CD4-positive, alpha-beta T cell treated with Interleukin-21 for 1 hour (primary cell): ENCODE results near the gene DCAF4.

Source experiments
- DNase-seq: peaks from one replicate; pipeline ENCODE4 v3.0.0-alpha.2; 2020

The DCAF4 gene

GRCh38 chr14:72894623-72895378 is 31.5 kb upstream of the DCAF4 start:
- no peak for DNase-seq

- no peak for DNase-seq
Measured at GRCh38 chr14:72898448-72898847, 27.8 kb upstream of the DCAF4 start.

DNA sequence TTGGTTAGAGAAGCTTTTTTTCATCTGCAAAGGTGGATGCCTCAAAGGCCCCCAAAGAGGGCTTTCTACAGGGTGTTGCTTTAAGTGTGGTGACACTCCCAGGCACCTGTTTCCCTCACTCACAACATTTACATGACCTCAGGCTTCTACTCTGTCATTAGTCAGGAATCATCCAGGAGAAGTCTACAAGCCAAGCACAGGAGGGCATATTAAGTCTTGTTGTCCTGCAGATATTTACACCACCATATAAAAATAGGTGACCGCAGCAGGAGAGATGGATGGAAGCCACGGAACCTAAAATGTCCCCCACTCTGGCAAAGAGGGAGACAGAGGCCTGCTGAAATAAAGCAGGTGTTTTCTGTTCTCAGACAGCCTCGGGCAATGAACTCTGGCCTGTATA is 24.9 kb upstream of the DCAF4 start:
- no peak for DNase-seq

DNA sequence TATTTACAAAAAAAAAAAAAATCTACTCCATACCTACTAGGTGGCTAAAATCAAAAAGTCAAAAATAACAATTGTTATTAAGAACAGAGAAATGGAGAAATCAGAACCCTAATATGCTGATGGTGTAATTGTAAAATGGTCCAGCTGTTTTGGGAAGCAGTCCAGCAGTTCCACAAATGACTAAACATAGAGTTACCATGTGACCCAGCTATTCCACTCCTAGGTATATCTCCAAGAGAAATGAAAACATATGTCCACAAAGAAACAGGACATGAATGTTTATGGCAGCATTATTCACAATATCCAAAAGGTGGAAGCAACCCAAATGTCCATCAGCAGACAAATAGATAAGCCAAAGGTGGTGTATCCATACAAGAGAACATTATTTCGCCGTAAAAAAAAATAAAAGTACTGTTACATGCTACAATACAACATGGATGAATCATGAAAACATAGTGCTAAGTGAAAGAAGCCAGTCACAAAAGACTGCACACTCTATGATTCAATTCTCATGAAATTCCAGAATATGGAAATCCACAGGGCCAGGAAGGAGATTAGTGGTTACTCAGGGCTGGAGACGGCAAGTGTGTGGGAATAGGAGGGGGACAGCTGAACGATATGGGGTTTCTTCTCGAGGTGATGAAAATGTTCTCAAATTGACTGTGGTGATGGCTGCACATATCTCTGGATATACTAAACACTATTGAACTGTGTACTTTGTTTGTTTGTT is 23.3 kb upstream of the DCAF4 start:
- no peak for DNase-seq

- no peak for DNase-seq
Measured at GRCh38 chr14:72903716-72904115, 22.5 kb upstream of the DCAF4 start.

GRCh38 chr14:72904218-72904617 is 22.0 kb upstream of the DCAF4 start:
- DNase-seq, result no peak

DNA sequence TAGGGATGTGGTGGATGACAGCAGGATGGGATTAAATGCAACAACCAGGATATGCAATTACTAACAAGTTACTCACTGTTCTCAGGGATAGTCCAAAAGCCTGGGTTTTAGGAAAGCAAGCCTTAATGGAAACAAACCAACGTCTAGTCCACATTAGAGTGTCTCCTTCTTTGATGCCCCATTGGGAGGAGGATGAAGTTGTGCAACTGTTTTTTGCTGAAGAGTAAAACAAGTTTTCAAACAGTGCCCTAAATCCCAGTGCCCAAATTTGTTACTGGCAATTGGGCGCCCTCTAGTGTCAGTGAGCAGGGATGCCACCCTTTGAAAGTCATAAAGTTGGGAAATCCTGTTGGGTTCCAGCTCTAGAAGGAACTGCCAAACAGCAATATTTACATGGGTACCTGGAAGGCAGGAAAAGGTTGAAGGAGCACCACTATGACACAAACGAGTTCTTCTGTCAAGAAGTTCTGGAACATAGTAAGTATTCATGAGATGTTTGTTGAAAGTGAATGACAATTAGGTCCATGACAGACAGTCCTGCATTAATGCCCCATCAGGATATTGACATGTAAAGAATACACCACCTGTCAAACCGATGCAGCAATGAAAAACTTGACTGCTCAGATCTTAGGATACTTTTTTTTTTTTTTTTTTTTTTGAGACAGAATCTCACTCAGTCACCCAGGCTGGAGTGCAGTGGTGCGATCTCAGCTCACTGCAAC is 21.3 kb upstream of the DCAF4 start:
- DNase-seq, result peak; percentile 78

DNA sequence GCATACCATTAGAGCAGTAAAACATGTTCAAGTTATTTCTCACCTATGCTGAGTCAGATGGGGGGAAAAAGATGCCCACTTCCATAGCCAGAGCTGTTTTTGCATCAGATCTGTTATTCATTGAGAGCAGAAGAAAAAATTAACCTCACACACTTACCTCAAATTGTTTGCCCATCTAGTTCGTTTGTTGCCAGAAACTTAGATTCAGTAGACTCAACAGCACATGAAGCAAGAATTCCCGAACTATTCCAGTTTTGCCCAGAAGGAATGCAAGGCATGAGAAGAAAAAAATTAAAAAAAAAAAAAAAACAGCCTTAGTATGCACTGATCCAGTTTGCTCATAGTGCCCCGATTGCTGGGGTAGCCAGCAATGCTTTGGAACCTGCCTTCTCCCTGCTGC is 19.9 kb upstream of the DCAF4 start:
- no peak for DNase-seq

DNA sequence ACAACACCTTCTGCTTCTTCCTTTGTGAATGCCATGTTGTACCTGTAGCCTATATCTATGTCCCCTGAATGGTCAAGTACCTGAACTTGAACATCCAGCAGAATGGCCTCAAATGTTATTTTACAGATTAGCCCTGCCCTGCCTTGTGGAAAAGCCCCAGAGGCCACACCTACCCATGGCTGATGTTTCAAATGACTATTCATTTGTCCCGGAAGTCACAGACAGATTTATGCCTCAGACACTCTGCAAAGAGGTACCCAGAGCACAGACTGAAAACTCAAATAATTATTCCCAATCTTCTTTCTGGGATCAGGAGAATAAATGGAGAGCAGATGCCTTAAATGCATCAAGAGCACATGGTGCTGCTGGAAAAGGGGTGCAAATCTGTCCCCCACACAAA is 19.4 kb upstream of the DCAF4 start:
- no peak for DNase-seq

DNA sequence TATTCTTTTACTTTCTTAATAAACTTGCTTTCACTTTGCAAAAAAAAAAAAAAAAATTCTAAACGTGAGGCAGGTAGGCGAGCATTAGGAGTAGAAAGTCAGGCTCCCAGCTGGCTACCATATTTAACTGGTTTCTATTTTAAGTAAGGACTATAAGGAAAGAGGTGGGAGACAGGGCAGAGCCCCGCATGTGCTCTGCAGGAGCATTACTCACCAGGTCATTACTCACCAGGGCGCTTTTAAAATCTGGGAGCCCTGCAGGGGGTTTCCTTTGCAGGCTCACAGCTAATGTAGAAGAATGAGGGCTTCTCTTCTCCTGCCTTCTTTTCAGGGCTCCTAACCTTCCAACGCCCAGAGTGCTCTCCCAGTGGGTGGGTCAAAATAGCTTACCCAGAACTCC is 18.4 kb upstream of the DCAF4 start:
- no peak for DNase-seq

DNA sequence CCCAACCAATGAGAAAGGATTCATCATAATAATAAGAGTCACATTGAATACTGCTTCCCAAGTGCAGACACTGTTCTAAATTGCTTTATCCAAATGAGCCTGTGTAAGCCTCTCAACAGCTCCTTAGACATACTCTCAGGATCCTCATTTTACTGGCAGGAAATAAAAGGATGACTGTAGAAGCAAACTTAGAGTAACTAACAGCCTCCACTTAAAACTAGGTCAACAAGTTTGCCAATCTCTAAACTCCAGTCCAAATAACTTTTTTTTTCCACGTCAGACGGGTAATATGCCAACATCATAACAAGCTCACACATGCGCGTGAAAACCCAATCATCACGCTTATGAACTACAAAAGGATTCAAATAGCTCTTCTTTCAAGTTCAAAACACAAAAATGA is 17.1 kb upstream of the DCAF4 start:
- no peak for DNase-seq

- DNase-seq, result no peak
Measured at GRCh38 chr14:72913809-72914208, 12.5 kb upstream of the DCAF4 start.

DNA sequence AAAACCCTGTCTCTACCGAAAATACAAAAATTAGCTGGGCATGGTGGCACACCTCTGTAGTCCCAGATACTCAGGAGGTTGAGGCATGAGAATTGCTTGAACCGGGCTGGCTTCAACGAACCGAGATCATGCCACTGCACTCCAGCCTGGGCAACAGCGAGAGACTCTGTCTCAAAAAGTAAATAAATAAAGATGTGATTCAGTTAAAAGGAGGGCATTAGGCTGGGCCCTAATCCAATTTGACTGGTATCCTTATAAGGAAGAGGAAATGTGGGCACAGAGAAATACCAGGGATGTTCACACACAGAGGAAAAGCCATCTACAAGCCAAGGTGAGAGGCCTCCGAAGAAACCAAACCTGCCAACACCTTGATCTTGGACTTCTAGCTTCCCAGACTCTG is 10.1 kb upstream of the DCAF4 start:
- DNase-seq, result no peak

- no peak for DNase-seq
Measured at GRCh38 chr14:72917094-72917802, 9.0 kb upstream of the DCAF4 start.

- no peak for DNase-seq
Measured at GRCh38 chr14:72920008-72920407, 6.3 kb upstream of the DCAF4 start.

DNA sequence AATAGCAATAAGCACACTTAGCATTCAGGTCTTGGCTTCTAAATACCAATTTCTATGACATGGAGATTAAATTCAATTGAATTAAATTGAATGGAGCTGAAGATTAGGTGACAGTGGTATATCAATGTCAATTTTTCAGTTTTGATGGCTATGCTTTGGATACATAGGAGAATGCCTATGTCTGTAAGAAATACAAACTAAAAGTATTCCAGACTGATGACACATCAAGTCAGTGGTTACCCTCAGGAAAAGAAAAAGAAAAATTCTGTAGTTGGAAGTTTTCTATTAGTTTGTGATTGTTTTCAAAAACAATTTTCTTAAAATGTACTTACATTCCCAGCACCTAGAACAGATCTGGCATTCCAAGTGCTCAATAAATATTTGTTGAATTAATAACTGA is 4.9 kb upstream of the DCAF4 start:
- DNase-seq, result no peak

DNA sequence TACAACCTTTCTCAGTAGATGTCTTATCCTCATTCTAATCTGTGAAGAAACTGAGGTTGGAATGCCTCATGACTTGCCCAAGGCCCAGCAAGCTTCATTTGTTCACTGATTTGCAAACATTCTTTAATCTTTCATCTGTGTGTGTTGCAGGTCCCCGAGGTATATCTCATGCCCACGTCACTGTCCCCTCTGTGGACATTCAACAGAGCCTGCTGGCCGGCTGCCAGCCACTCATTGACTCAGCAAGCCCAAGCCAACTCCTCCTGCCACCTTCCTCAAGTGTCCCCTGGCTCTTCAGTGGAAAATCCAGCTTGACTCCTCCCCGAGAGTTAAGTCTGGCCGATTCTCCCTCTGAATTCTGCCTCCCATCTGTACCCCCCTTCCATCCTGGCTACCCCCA is 1.9 kb upstream of the DCAF4 start:
- DNase-seq, result no peak

GRCh38 chr14:72925171-72925759 is 999 bp upstream of the DCAF4 start:
- no peak for DNase-seq

GRCh38 chr14:72925815-72926291 is 411 bp upstream of the DCAF4 start:
- no peak for DNase-seq

GRCh38 chr14:72928872-72929271 is 2.6 kb downstream of the DCAF4 start:
- no peak for DNase-seq

- DNase-seq, result no peak
Measured at GRCh38 chr14:72929316-72930080, 3.2 kb downstream of the DCAF4 start.

DNA sequence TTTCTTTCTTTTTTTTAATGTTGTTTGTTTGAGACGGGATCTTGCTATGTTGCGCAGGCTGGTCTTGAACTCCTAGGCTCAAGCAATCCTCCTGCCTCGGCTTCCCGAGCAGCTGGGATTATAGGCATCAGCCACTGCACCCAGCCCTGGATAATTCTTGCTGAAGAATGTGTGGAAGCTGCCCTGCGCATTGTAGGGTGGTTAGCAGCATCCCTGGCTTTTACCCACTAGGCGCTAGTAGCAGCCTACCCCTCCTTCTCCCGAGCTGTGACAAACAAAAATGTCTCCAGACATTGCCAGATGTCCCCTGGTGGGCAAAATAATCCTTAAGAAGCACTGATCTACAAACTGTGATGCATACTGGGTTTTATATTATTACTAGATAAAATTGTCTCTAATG is 6.6 kb downstream of the DCAF4 start:
- DNase-seq, result no peak
